ENCODE data around the gene PRR29.
"Not testable (repeated sequence)": the region's sequence is repeated elsewhere in the genome, so short reads cannot be mapped to it uniquely, and the experiment has no call there.

The PRR29 gene

GRCh38 chr17:63975541-63976092, 22.5 kb upstream of the PRR29 start:
- DNase-seq = no peak

GRCh38 chr17:63976702-63977101, 21.4 kb upstream of the PRR29 start:
- DNase-seq = no peak

GRCh38 chr17:63978272-63979200, 19.6 kb upstream of the PRR29 start:
- DNase-seq = no peak

GRCh38 chr17:63982641-63983040, 15.5 kb upstream of the PRR29 start:
- not testable (repeated sequence) for DNase-seq

GRCh38 chr17:63983320-63983719, 14.8 kb upstream of the PRR29 start:
- no peak for DNase-seq

- DNase-seq = no peak
Observed at GRCh38 chr17:63984236-63984635, 13.9 kb upstream of the PRR29 start.

- peak; percentile 51 for DNase-seq
Observed at GRCh38 chr17:63984651-63985386, 13.3 kb upstream of the PRR29 start.

GRCh38 chr17:63985387-63986140, 12.6 kb upstream of the PRR29 start:
- no peak for DNase-seq

GRCh38 chr17:63986821-63987220, 11.3 kb upstream of the PRR29 start:
- no peak for DNase-seq

- no peak for DNase-seq
Observed at GRCh38 chr17:63987221-63988126, 10.7 kb upstream of the PRR29 start.

- no peak for DNase-seq
Observed at GRCh38 chr17:63988127-63988478, 10.0 kb upstream of the PRR29 start.

GRCh38 chr17:63988741-63989621, 9.2 kb upstream of the PRR29 start:
- DNase-seq = no peak

- no peak for DNase-seq
Observed at GRCh38 chr17:63989622-63990345, 8.4 kb upstream of the PRR29 start.

GRCh38 chr17:63991611-63992010, 6.5 kb upstream of the PRR29 start:
- DNase-seq = no peak

GRCh38 chr17:63993368-63993985, 4.7 kb upstream of the PRR29 start:
- no peak for DNase-seq

GRCh38 chr17:63995626-63996025, 2.5 kb upstream of the PRR29 start:
- DNase-seq = no peak

GRCh38 chr17:63996430-63997182, 1.5 kb upstream of the PRR29 start:
- no peak for DNase-seq

GRCh38 chr17:63997341-63998048, 656 bp upstream of the PRR29 start:
- no peak for DNase-seq
